Fibroblast of villous mesenchyme (primary cell): ENCODE results near the gene LYSET. TPM values are rescaled to one million over a fixed set of nuclear protein-coding genes. Genes with fewer than 3 reads are reported as not detected.

Experiments used
- DNase-seq: peaks from one replicate; pipeline ENCODE4 v3.0.0-alpha.2; 2010; ENCODE audit warnings: low read depth
- H3K4me3 ChIP-seq: 2 replicates; pipeline ENCODE4 v1.5.1; 2011; ENCODE audit warnings: low read depth, mild to moderate bottlenecking, low read length
- total RNA-seq: library from RNA; depleted of rRNA; stranded (reverse); fragments of >200 nt; gene quantifications from 2 replicates; pipeline ENCODE4 v1.2.3, GENCODE V29; 2012
- TF ChIP-seq, protein P1 (sequence below): IDR thresholded peaks from 2 replicates; pipeline ENCODE4 v1.5.1; 2012; ENCODE audit warnings: low read depth, mild to moderate bottlenecking, low read length; ENCODE audit not compliant: insufficient read depth

The LYSET gene
- total RNA-seq, 1 donor, result 6.0 TPM

DNA sequence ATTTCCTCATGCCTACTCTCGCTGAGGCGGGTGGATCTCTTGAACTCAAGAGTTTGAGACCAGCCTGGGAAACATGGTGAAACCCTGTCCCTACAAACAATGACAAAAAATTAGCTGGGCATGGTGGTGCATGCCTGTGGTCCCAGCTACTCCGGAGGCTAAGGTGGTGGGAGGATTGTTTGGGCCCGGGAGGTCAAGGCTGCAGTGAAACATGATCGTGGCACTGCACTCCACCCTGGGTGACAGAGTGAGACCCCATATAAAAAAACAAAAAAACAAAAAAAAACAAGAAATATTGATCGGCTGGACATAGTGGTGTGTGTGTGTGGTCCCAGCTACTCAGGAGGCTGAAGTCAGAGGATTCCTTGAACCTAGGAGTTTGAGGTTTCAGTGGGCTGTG lies 9.6 kb upstream of the LYSET start:
- DNase-seq, result no peak
- TF ChIP-seq, protein P1, sequence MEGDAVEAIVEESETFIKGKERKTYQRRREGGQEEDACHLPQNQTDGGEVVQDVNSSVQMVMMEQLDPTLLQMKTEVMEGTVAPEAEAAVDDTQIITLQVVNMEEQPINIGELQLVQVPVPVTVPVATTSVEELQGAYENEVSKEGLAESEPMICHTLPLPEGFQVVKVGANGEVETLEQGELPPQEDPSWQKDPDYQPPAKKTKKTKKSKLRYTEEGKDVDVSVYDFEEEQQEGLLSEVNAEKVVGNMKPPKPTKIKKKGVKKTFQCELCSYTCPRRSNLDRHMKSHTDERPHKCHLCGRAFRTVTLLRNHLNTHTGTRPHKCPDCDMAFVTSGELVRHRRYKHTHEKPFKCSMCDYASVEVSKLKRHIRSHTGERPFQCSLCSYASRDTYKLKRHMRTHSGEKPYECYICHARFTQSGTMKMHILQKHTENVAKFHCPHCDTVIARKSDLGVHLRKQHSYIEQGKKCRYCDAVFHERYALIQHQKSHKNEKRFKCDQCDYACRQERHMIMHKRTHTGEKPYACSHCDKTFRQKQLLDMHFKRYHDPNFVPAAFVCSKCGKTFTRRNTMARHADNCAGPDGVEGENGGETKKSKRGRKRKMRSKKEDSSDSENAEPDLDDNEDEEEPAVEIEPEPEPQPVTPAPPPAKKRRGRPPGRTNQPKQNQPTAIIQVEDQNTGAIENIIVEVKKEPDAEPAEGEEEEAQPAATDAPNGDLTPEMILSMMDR, result no peak
- no peak overlapping the region for H3K4me3 ChIP-seq

DNA sequence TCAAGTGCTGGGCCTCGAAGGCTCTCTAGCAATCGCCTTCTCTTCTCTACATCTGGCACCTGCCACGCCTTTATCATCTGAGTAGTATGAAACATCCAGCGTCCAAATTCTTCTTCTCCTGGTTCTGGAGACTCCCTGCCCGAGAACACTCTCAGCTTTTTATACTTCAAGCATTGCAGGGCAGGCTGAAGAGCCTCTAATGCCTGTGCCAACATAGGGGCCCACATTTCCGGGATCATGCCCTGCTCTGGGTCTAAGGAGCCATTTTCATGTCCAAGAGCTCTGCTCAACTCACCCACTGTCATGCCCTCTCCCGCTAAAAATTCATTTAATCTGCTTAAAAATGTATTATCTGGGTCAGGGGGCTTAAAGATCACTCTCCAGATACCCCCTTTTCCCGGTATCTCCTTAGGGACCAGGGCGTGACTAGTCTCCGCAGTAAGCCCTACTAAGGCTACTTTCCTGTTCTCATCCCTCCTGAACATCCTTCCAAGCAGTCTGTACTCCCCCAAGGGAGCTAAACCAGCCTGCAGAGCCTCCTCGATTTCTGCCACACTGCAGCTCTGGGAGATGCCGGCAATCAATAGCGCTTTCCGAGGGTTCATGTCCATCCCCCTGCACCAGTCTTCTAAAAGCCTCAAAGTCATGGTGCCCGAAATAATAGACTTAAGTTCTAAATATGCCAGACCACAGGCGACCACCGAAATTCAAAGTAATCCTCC lies 1.4 kb upstream of the LYSET start:
- TF ChIP-seq, protein P1, result no peak
- peak overlapping the region; percentile 91 for H3K4me3 ChIP-seq
- DNase-seq, result no peak

DNA sequence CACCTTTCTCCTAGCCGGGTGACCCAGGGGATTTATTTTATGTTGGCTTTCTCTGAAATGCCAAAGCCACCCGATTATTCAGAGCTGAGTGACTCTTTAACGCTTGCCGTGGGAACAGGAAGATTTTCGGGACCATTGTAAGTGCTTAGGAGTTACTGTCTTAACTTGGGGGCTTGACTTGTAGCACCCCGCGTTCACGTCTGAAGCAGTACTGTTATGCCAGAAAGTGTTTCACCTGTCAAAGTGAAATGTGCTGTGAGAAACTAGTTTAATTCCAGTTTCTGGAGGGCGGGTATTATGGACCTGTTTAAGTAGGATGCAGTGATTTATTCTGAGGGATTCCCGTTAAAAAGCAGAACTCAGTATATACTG lies 218 bp downstream of the LYSET start:
- no peak for DNase-seq
- peak overlapping the region; percentile 91 for H3K4me3 ChIP-seq
- TF ChIP-seq, protein P1, result no peak

DNA sequence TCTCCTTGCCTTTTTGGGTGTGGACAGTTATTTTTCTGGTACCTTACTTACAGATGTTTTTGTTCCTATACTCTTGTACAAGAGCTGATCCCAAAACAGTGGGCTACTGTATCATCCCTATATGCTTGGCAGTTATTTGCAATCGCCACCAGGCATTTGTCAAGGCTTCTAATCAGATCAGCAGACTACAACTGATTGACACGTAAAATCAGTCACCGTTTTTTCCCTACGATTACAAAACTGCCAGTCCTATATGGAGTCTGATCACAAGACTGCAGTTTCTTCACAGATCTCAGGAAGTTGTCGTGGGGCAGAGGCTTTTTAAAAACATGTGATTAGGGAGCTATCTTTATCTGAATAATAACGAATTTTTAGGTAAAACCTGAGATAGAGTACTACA lies 1.3 kb downstream of the LYSET start:
- TF ChIP-seq, protein P1, result no peak
- no peak overlapping the region for H3K4me3 ChIP-seq
- DNase-seq, result no peak

DNA sequence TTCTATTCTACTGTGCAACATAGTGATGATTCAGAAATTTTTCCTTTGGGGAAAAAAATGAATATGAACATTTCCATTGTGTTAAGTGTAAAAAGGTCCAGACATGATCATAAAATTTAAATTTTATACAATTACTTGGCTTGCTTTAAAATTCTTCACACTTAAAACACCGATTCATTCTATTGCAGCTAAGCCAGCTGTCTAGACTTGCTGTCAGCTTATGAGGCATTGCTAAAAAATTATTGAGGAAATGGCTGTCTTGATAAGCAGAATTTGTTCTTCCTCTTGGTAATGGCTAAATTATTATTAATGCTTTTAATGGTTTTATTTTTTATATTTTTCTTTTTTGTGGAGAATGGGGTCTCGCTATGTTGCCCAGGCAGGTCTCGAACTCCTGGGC lies 1.8 kb downstream of the LYSET start:
- H3K4me3 ChIP-seq, result no peak overlapping the region
- DNase-seq, result no peak
- TF ChIP-seq, protein P1, result no peak

DNA sequence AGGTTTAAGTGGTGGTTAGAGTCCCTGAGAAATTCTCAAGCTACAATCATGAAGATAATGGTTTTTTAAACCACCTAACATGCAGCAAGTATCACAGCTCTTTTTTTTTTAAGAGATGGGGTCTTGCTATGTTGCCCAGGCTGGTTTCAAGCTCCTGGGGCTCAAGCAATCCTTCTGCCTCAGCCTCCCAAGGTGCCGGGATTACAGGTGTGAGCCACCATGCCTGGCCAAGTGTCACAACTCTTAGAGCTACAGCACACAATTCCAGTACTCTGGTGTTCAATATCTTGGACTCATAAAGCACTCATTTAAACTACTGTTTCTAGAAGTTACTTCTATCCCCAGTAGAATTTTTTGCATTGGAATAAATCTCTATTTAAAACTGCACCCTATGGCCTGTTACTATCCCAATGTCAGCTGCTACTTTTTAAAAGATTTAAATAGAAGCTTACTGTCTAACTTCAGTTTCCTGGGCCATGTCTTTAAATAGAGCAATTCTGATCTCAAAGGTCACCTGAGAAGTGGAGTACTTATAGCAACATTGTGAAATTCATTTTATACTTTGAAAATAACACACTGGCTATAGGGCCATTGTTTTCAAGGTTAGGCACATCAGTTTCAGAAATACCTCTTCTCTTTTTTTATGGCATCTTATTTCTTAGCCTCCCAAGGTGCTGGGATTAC lies 10.3 kb downstream of the LYSET start:
- TF ChIP-seq, protein P1, result no peak
- H3K4me3 ChIP-seq, result no peak overlapping the region
- no peak for DNase-seq
